KMS-11 (cell line): Measurements from ENCODE around the gene GPR132.

Source experiments
- H2AFZ ChIP-seq: fragments of 200-600 bp; sonication (generic); 2 replicates; pipeline ENCODE4 v1.6.1; 2016; ENCODE audit warnings: antibody characterized with exemption, mixed run types, low read depth
- H3K27ac ChIP-seq: fragments of 200-600 bp; sonication (generic); 2 replicates; pipeline ENCODE4 v1.6.1; 2016; ENCODE audit warnings: mild to moderate bottlenecking, mixed run types
- H3K27me3 ChIP-seq: fragments of 200-600 bp; sonication (generic); 2 replicates; pipeline ENCODE4 v1.6.1; 2017; ENCODE audit warnings: mild to moderate bottlenecking, low read depth, mixed run types, moderate library complexity; ENCODE audit not compliant: insufficient read depth
- H3K36me3 ChIP-seq: fragments of 200-600 bp; sonication (generic); 2 replicates; pipeline ENCODE4 v1.6.1; 2017; ENCODE audit warnings: mild to moderate bottlenecking, mixed run types; ENCODE audit not compliant: insufficient read depth
- H3K4me1 ChIP-seq: fragments of 200-600 bp; sonication (generic); 2 replicates; pipeline ENCODE4 v1.6.1; 2016; ENCODE audit warnings: mild to moderate bottlenecking, low read depth, mixed run types; ENCODE audit not compliant: poor library complexity, severe bottlenecking
- H3K4me2 ChIP-seq: fragments of 200-600 bp; sonication (generic); 2 replicates; pipeline ENCODE4 v1.7.0; 2016; ENCODE audit warnings: mild to moderate bottlenecking, mixed run types
- H3K4me3 ChIP-seq: fragments of 200-600 bp; sonication (generic); IDR thresholded peaks from 2 replicates; pipeline ENCODE4 v1.6.1; 2017; ENCODE audit warnings: low read depth, low read length, mixed read lengths; ENCODE audit not compliant: insufficient read depth
- H3K79me2 ChIP-seq: fragments of 200-600 bp; sonication (generic); 2 replicates; pipeline ENCODE4 v1.6.1; 2016; ENCODE audit warnings: low read depth, mixed run types; ENCODE audit not compliant: insufficient read depth
- H3K9ac ChIP-seq: fragments of 200-600 bp; sonication (generic); 2 replicates; pipeline ENCODE4 v1.6.1; 2016; ENCODE audit warnings: mild to moderate bottlenecking, mixed run types
- H4K20me1 ChIP-seq: fragments of 200-600 bp; sonication (generic); 2 replicates; pipeline ENCODE4 v1.6.1; 2016; ENCODE audit warnings: mild to moderate bottlenecking, mixed run types; ENCODE audit not compliant: insufficient read depth
- CTCF ChIP-seq: fragments of 200-600 bp; sonication (generic); conservative IDR thresholded peaks from 2 replicates; pipeline ENCODE4 v1.6.1; 2017; ENCODE audit warnings: low read depth, mild to moderate bottlenecking, antibody characterized with exemption, low read length, moderate library complexity, mixed read lengths

The GPR132 gene

GRCh38 chr14:105055334-105055733, 9.9 kb downstream of the GPR132 start:
- no peaks in the 10 kb centered on the region for H3K27me3 ChIP-seq
- no peaks in the 10 kb centered on the region for H3K4me1 ChIP-seq
- H3K4me3 ChIP-seq, result no peak overlapping the region
- no peak overlapping the region for H3K27ac ChIP-seq
- no peak overlapping the region for H2AFZ ChIP-seq
- H4K20me1 ChIP-seq, result no peaks in the 10 kb centered on the region
- TF ChIP-seq CTCF, result no peak
- no peak overlapping the region for H3K4me2 ChIP-seq
- H3K79me2 ChIP-seq, result no peaks in the 10 kb centered on the region
- H3K36me3 ChIP-seq, result no peaks in the 10 kb centered on the region
- no peak overlapping the region for H3K9ac ChIP-seq

GRCh38 chr14:105053996-105054395, 11.2 kb downstream of the GPR132 start:
- Histone ChIP-seq H4K20me1 (no peaks in the 10 kb centered on the region), H2AFZ (no peak overlapping the region), H3K79me2 (no peaks in the 10 kb centered on the region), H3K36me3 (no peaks in the 10 kb centered on the region), H3K27ac (no peak overlapping the region), H3K4me1 (no peaks in the 10 kb centered on the region), H3K27me3 (no peaks in the 10 kb centered on the region), H3K4me2 (no peak overlapping the region), H3K4me3 (no peak overlapping the region), H3K9ac (no peak overlapping the region)
- no peak for TF ChIP-seq CTCF

- no peak overlapping the region for H3K27ac ChIP-seq
- no peaks in the 10 kb centered on the region for H3K36me3 ChIP-seq
- no peak overlapping the region for H2AFZ ChIP-seq
- no peak for TF ChIP-seq CTCF
- H3K4me2 ChIP-seq, result no peak overlapping the region
- no peaks in the 10 kb centered on the region for H3K4me1 ChIP-seq
- no peak overlapping the region for H3K9ac ChIP-seq
- H3K79me2 ChIP-seq, result no peaks in the 10 kb centered on the region
- no peaks in the 10 kb centered on the region for H4K20me1 ChIP-seq
- H3K4me3 ChIP-seq, result no peak overlapping the region
- H3K27me3 ChIP-seq, result no peaks in the 10 kb centered on the region
Measured at GRCh38 chr14:105053421-105053820, 11.8 kb downstream of the GPR132 start.

- no peak overlapping the region for H3K4me3 ChIP-seq
- H3K27ac ChIP-seq, result no peak overlapping the region
- H2AFZ ChIP-seq, result no peak overlapping the region
- no peaks in the 10 kb centered on the region for H3K79me2 ChIP-seq
- no peak for TF ChIP-seq CTCF
- no peaks in the 10 kb centered on the region for H3K4me1 ChIP-seq
- H3K9ac ChIP-seq, result no peak overlapping the region
- no peaks in the 10 kb centered on the region for H3K27me3 ChIP-seq
- no peaks in the 10 kb centered on the region for H4K20me1 ChIP-seq
- no peaks in the 10 kb centered on the region for H3K36me3 ChIP-seq
- H3K4me2 ChIP-seq, result no peak overlapping the region
Measured at GRCh38 chr14:105052110-105052458, 13.1 kb downstream of the GPR132 start.
